HG02610 (cell line): Measurements from ENCODE around the gene ACTR5.
"Not testable (repeated sequence)": the region's sequence is repeated elsewhere in the genome, so short reads cannot be mapped to it uniquely, and the experiment has no call there.

Experiments used
- ATAC-seq: cut with Tn5 transposase; IDR thresholded peaks from one replicate; pipeline ENCODE4 v1.9.1; 2021; ENCODE audit warnings: mild to moderate bottlenecking, moderate library complexity; ENCODE audit not compliant: unreplicated experiment

The ACTR5 gene

GRCh38 chr20:38764567-38765318, 16.5 kb downstream of the ACTR5 start:
- no peak for ATAC-seq

- ATAC-seq = no peak
Observed at GRCh38 chr20:38766071-38766470, 17.8 kb downstream of the ACTR5 start.

GRCh38 chr20:38769376-38770295, 21.4 kb downstream of the ACTR5 start:
- ATAC-seq = no peak

- no peak for ATAC-seq
Observed at GRCh38 chr20:38770546-38770945, 22.3 kb downstream of the ACTR5 start.

- no peak for ATAC-seq
Observed at GRCh38 chr20:38770970-38771369, 22.7 kb downstream of the ACTR5 start.

- no peak for ATAC-seq
Observed at GRCh38 chr20:38771621-38772020, 23.4 kb downstream of the ACTR5 start.

GRCh38 chr20:38774167-38774566, 25.9 kb downstream of the ACTR5 start:
- no peak for ATAC-seq

- no peak for ATAC-seq
Observed at GRCh38 chr20:38776363-38776762, 28.1 kb downstream of the ACTR5 start.

- ATAC-seq = no peak
Observed at GRCh38 chr20:38779247-38780097, 31.2 kb downstream of the ACTR5 start.

GRCh38 chr20:38782275-38782674, 34.0 kb downstream of the ACTR5 start:
- ATAC-seq = no peak

- ATAC-seq = no peak
Observed at GRCh38 chr20:38787870-38788269, 39.6 kb downstream of the ACTR5 start.

GRCh38 chr20:38789503-38790199, 41.4 kb downstream of the ACTR5 start:
- no peak for ATAC-seq

- ATAC-seq = no peak
Observed at GRCh38 chr20:38790200-38791053, 42.2 kb downstream of the ACTR5 start.

GRCh38 chr20:38791291-38791690, 43.0 kb downstream of the ACTR5 start:
- ATAC-seq = no peak

- no peak for ATAC-seq
Observed at GRCh38 chr20:38791940-38792339, 43.7 kb downstream of the ACTR5 start.

GRCh38 chr20:38794057-38794456, 45.8 kb downstream of the ACTR5 start:
- ATAC-seq = not testable (repeated sequence)

GRCh38 chr20:38798266-38798665, 50.0 kb downstream of the ACTR5 start:
- ATAC-seq = no peak

- ATAC-seq = no peak
Observed at GRCh38 chr20:38799203-38799602, 50.9 kb downstream of the ACTR5 start.

- no peak for ATAC-seq
Observed at GRCh38 chr20:38800882-38801281, 52.6 kb downstream of the ACTR5 start.

- no peak for ATAC-seq
Observed at GRCh38 chr20:38804221-38804620, 56.0 kb downstream of the ACTR5 start.
